Measurements from ENCODE around the gene GPR3. TPM values are rescaled to one million over a fixed set of nuclear protein-coding genes. Genes with fewer than 3 reads are reported as not detected.

Gene GPR3
- total RNA-seq, 1 experiment from 2014 or later = 4.7 TPM

DNA sequence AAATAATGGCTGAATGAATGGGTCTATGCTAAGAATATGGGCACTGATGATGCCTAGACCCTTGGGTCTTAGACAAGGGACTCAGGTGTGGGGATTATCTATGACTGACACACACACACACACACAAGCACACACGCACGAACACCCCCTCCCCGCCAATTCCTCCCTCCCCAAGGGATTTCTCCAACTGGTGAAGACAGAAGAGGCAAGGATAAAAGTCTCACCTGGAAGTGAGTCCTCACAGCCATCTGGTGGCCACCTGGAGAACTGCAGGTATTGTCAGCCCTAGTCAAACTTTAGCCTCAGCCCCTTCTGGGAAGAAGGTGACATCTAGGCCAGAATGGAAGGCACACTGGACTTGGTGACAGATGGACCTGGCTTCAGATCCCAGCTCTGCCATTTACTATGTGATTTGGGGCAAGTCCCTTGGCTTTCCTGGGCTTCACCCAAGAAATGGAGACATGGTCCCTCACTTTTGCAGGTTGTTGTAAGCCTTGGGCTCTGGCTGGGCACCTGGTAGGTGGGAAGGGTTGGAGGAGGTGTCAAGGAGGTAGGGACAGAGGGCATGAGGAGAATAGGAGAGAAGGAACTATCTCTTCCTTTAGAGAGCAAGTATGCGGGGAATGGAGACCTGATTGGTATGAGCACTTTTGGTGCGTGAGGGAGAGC, 4.0 kb upstream of the GPR3 start:
- CTCF ChIA-PET = interaction anchor here (1.0 kb wide), 1 partner anchor 88 kb away, joined by 3 read pairs; no protein-coding TSS in a partner anchor
- no peak overlapping the region for H3K4me3 ChIP-seq (ENCODE audit: low read length)
- intact Hi-C loops (cut with micrococcal nuclease) = loop anchor here (1.0 to 2.0 kb wide), 2 partner anchors 24 to 87 kb away; no protein-coding TSS in a partner anchor
- no peaks in the 10 kb centered on the region for H3K9me2 ChIP-seq (replicated peaks; ENCODE audit: low read length)
- no peaks in the 10 kb centered on the region for H4K20me1 ChIP-seq (ENCODE audit: low read length)
- ATAC-seq (peak; percentile 29), DNase-seq (peak; percentile 85)
- H3F3A ChIP-seq (ENCODE audit: low read length, unreplicated experiment) = no peaks in the 10 kb centered on the region
- H3K27me3 ChIP-seq (ENCODE audit: low read length) = no peaks in the 10 kb centered on the region
- peaks cover 11% of the 10 kb centered on the region for H3K4me1 ChIP-seq (ENCODE audit: insufficient read depth, low read length)
- H3K9me3 ChIP-seq (ENCODE audit: low read length) = no peaks in the 10 kb centered on the region
- no peak overlapping the region for H3K9ac ChIP-seq (ENCODE audit: low read length)
- H3K36me3 ChIP-seq (ENCODE audit: low read depth, low read length) = no peaks in the 10 kb centered on the region
- H3K4me2 ChIP-seq (ENCODE audit: low read length) = no peak overlapping the region
- TF ChIP-seq EZH2 (IDR thresholded peaks at IDR 0.05; ENCODE audit: low read length, unreplicated experiment) = no peak
- TF ChIP-seq, protein P1, sequence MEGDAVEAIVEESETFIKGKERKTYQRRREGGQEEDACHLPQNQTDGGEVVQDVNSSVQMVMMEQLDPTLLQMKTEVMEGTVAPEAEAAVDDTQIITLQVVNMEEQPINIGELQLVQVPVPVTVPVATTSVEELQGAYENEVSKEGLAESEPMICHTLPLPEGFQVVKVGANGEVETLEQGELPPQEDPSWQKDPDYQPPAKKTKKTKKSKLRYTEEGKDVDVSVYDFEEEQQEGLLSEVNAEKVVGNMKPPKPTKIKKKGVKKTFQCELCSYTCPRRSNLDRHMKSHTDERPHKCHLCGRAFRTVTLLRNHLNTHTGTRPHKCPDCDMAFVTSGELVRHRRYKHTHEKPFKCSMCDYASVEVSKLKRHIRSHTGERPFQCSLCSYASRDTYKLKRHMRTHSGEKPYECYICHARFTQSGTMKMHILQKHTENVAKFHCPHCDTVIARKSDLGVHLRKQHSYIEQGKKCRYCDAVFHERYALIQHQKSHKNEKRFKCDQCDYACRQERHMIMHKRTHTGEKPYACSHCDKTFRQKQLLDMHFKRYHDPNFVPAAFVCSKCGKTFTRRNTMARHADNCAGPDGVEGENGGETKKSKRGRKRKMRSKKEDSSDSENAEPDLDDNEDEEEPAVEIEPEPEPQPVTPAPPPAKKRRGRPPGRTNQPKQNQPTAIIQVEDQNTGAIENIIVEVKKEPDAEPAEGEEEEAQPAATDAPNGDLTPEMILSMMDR (conservative IDR thresholded peaks at IDR 0.05; ENCODE audit: low read depth, low read length) = peak; percentile 94
- H3K27ac ChIP-seq (ENCODE audit: low read length) = no peak overlapping the region
- no peak overlapping the region for H2AFZ ChIP-seq (ENCODE audit: low read length)
- peaks cover 10% of the 10 kb centered on the region for H3K79me2 ChIP-seq (ENCODE audit: low read length)
- no TSS peak for BruUV-seq (replicated peaks)
- POLR2A ChIA-PET (ENCODE audit: unreplicated experiment) = no interaction called here

DNA sequence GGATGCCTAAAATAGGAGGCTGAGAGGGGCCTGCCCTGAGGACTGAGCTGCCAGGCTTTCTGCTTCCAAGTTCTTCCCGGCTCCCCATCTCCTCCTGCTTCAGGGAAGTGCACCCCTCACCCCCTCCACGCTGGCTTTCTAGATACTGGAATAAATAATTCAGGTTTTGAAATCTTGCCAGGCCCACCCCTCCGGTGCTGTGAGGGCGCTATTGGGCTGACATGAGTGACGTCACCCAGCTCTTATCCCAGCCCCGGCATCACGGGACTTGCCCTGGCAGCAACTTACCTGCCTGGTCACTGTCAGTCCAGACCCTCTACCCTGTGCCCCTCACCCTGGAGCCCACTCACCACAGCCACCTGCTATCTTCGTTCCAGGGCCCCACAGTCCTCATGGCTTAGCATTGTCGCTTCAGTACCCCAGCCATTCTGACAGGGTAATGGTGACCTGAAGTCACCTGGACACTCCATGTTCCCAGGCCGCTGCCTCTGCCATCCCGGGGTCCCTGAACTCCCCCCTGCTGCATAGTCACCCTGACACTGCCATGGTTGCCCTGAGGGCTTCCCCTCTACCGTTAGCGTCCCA, 819 bp upstream of the GPR3 start:
- peak overlapping the region; percentile 72 for H2AFZ ChIP-seq (ENCODE audit: low read length)
- H3K9me3 ChIP-seq (ENCODE audit: low read length) = no peaks in the 10 kb centered on the region
- peak overlapping the region; percentile 100 for H3K4me3 ChIP-seq (ENCODE audit: low read length)
- H3K27ac ChIP-seq (ENCODE audit: low read length) = peak overlapping the region; percentile 23; the same call in 1 of the 2 replicates
- H3K79me2 ChIP-seq (ENCODE audit: low read length) = peaks cover 20% of the 10 kb centered on the region
- peak overlapping the region; percentile 99 for H3K4me2 ChIP-seq (ENCODE audit: low read length)
- peak; percentile 48 for DNase-seq
- intact Hi-C loops (cut with micrococcal nuclease) = loop anchor here (1.0 kb wide), 2 partner anchors 92 to 215 kb away; no protein-coding TSS in a partner anchor
- ChIA-PET CTCF (interaction anchor here (1.0 to 1.2 kb wide), 3 partner anchors 25 to 214 kb away, joined by 3 to 5 read pairs (median 5); partner anchors contain the start of gene MAP3K6), POLR2A (ENCODE audit: unreplicated experiment) (no interaction called here)
- peak overlapping the region; percentile 59 for H3K9ac ChIP-seq (ENCODE audit: low read length)
- peak; percentile 7; the same call in 1 of the 2 replicates for ATAC-seq
- H3K9me2 ChIP-seq (replicated peaks; ENCODE audit: low read length) = no peaks in the 10 kb centered on the region
- peaks cover 3% of the 10 kb centered on the region for H3F3A ChIP-seq (ENCODE audit: low read length, unreplicated experiment)
- peaks cover 25% of the 10 kb centered on the region for H3K4me1 ChIP-seq (ENCODE audit: insufficient read depth, low read length)
- TF ChIP-seq EZH2phosphoT487 (IDR thresholded peaks at IDR 0.05; ENCODE audit: borderline replicate concordance, low read length) (no peak), EZH2 (IDR thresholded peaks at IDR 0.05; ENCODE audit: low read length, unreplicated experiment) (no peak)
- TF ChIP-seq, protein P1 (conservative IDR thresholded peaks at IDR 0.05; ENCODE audit: low read depth, low read length) = no peak
- BruUV-seq (replicated peaks) = no TSS peak
- H3K36me3 ChIP-seq (ENCODE audit: low read depth, low read length) = no peaks in the 10 kb centered on the region
- H4K20me1 ChIP-seq (ENCODE audit: low read length) = no peaks in the 10 kb centered on the region
- H3K27me3 ChIP-seq (ENCODE audit: low read length) = no peaks in the 10 kb centered on the region

All from PC-3 (cell line).